ENCODE results near the gene PRODH2.
A peak's percentile ranks its signal among the peaks of the same experiment; 100 is the strongest.
"Not testable (repeated sequence)": the region's sequence is repeated elsewhere in the genome, so short reads cannot be mapped to it uniquely, and the experiment has no call there.

The PRODH2 gene

DNA sequence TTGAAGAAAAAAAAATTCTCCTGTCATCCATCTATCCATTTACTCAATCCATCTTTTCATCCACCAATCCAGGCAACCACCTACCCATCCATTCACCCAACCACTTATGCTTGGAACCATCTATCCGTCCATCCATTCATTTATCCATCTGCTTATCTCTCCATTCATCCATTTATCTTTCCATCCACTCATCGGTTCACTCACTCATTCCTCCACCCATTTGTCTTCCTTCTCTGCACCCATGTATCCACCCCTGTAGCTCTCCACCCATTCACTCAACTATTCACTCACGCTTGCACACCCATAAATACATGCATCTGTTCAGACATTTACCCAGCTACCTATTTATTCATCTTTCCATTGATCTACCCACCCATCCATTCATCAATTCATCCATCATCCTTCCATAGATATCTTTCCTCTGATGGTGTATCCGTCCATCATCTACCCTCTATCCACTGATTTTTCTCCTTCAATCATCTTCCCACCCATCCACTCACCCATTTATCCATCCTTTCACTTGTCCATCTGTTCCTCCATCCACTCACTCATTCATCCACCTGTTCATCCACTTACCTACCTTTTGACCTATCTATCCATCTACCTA lies 30.1 kb upstream of the PRODH2 start:
- no peak for DNase-seq

DNA sequence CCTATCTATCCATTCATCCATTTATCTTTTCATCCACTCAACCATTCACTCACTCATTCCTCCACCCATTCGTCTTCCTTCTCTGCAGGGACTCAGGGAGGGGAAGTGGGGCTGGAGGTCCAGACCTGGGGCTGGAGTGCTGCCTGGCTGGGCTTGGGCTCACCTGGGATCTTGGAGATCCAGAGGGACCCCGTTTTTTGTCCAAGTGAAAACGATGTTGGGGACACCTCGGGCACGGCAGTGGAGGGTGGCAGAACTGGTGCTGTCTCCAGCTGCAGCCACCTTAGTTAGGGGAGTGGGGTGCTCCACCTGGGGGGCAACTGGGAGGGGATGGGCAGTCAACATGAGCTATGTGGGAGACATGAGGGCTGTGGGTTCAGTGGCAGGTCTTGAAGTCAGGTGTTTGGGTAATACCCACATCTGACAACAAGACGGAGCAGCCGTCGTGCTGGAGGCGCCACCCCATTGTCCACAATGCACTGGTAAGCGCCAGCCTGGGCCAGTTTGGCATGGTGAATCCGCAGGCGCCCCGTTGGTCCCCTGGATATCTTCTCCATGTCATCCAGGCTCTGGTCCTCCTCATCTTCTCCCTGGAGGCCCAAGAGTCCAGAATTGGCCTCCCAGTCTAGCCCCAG lies 29.4 kb upstream of the PRODH2 start:
- DNase-seq = no peak

GRCh38 chr19:35836096-35836495 lies 23.5 kb upstream of the PRODH2 start:
- DNase-seq = not testable (repeated sequence)

DNA sequence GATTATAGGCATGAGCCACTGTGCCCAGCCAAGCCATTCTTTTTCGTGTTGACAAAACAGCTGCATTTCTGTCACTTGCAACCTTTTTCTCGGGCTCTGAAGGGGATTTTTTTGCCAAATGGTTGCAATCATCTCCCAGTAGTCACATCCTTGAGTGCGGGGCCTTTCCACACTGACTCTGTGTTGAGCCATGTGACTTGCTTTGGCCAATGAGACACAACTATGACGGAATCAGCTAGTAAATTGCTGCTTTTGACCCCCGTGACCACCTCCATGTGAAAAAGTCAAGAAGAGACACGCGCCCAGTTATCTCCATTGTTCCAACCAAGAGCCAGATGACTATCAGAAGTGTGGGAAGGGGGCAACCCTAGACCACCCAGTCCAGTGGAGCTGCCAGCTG lies 21.3 kb upstream of the PRODH2 start:
- DNase-seq = no peak

DNA sequence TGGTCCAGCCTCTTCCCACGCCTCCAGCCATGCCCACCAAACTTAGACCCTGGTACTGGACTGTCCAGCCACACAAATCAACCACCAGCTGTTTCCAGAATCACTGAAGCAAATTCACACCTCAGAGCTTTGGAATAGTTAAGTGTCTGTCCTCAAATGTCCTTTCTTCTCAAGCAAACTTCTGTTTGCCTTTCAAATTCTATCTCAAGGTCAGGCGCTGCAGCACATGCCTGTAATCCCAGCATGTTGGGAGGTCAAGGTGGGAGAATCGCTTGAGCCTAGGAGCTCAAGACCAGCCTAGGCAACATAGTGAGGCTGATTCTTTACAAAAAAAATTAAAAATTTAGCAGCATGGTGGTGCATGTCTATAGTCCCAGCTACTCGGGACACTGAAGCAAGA lies 19.4 kb upstream of the PRODH2 start:
- DNase-seq = no peak

GRCh38 chr19:35830986-35831385 lies 18.3 kb upstream of the PRODH2 start:
- no peak for DNase-seq

DNA sequence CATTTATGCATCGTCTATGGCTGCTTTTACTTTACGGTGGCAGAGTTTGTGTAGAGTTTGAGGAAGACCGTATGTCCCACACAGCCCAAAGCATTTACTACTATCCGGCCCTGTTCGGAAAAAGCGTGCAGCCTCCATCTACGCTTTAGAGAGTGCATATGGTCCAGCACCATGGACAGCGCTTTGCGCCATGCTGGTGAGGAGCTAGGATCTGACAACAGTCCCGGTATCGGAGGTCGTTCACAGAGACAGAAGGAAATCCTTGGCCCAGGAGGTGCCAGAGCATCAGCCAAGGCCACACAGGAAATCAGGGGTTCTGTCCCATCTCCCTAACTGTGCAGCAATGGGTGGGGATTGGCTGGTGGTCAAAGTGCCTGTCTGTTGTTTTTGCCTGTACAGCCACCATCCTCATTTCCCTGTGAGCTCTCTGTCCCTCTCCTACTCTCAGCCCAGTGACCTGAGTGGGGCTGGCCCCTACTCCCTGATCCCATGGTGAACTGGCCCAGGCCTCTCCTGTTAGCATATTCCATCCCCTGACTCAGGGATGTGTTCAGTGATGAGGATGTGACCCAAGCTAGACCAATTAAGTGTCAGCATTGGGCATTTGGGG lies 16.2 kb upstream of the PRODH2 start:
- DNase-seq = peak; percentile 42

GRCh38 chr19:35824150-35824549 lies 11.5 kb upstream of the PRODH2 start:
- DNase-seq = no peak

DNA sequence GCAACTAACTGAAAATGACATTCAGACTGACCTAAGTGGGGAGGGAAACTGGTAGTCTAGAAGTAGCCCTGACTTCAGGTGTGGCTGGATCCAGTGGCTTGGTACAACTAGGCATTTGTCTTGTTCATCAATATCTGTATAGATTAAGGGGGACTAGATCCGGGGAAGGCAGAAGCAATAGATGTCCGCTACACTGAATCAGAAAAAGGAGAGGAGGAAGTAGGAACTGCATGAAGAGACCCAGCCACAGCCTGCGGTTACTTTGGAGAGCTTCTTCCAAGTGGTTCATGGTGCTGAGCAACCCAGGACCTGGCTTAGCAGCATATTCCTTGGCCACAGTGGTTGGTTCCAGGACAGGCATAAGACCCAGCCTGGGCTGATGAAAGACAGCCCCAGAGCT lies 9.9 kb upstream of the PRODH2 start:
- DNase-seq = no peak

DNA sequence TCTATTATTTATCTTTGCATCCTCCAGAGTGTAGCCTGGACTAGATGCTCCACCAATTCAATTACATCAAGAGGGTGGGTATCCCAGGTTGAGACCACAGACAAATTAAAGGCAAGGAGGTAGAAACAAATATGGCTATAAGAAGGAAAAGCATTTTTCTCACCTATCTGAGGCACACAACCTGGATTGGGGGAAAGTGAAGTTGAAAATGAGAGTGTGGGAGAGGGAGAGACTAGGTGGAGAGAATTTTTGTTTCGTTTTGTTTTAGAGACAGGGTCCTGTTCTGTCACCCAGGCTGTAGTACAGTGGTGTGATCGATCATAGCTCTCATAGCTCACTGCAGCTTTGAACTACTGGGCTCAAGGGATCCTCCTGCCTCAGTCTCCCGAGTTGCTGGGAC lies 5.8 kb upstream of the PRODH2 start:
- DNase-seq = no peak

DNA sequence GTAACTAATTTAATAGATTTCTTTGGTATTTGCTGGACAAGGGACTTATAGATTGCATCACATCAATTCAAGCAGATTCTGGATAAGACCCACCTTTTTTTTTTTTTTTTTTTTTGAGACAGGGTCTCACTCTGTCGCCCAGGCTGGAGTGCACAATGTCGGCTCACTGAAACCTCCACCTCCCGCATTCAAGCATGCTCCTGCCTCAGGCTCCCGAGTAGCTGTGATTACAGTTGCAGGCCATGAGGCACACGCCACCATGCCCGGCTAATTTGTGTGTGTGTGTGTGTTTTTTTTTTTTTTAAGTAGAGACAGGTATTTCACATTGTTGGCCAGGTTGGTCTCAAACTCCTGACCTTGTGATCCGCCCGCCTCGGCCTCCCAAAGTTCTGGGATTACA lies 4.2 kb upstream of the PRODH2 start:
- no peak for DNase-seq

- no peak for DNase-seq
Measured at GRCh38 chr19:35816262-35816661, 3.6 kb upstream of the PRODH2 start.

GRCh38 chr19:35813043-35813890 lies 622 bp upstream of the PRODH2 start:
- DNase-seq = no peak

DNA sequence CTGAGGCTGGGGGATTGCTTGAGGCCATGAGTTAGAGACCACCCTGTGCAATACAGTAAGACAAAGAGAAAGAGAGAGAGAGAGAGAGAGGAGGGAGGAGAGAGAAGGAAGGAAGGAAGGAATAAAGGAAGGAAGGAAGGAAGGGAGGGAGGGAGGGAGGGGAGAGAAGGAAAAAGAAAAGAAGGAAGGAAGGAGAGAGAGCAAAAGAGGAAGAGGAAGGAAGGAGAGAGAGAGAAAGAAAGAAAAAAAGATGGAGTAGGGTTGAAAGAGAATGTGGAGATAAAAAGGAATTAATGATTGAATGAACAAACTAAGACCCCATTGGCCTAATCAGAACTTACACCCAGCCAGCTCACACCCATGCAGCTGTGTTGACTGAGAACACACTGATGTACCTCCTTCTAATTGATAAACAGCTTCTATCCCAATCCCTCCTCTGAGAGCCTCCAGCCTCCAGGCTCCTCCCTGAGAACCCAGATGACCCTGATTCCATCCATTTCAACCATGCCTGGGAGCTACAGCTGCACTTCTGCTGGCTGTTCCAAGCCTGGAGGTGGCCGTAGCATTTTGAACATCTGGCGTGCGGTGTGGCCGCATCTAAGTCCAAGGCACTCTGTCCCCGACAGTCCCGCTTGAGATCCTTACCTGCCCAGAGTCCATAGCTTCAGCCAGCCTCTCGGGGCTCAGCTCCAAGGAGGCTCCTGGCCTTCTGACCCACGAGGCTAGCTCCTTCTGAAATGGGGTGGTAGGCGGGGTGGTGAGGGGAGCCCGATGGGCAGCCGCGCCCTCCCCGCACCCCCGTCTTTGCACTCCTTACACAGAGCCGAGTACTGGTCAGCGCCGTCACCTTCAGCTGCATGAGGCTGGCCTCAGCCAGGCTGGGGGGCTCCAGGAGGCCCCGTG lies 1.1 kb downstream of the PRODH2 start:
- no peak for DNase-seq

- DNase-seq = no peak
Measured at GRCh38 chr19:35807633-35808032, 5.0 kb downstream of the PRODH2 start.

DNA sequence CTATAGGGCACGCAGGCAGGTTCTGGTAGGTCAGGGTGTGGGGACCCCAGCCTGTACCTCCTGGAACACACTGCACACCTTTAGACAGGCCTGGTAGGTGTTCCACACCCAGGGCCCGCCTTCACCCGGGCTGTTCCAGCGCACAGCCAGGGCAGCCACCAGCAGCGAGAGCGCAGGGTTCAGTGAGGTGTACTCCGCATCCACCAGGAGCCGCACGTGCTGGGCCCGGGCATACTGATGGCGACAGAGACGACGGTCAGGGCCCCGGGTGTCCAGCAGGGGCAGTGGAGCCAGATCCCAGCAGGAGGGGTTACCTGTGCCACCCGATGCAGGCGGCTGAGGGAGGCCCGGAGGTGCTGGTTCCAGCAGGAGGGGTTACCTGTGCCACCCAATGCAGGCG lies 6.0 kb downstream of the PRODH2 start:
- DNase-seq = no peak

- no peak for DNase-seq
Measured at GRCh38 chr19:35805526-35806102, 7.0 kb downstream of the PRODH2 start.

GRCh38 chr19:35801828-35802227 lies 10.8 kb downstream of the PRODH2 start:
- no peak for DNase-seq

DNA sequence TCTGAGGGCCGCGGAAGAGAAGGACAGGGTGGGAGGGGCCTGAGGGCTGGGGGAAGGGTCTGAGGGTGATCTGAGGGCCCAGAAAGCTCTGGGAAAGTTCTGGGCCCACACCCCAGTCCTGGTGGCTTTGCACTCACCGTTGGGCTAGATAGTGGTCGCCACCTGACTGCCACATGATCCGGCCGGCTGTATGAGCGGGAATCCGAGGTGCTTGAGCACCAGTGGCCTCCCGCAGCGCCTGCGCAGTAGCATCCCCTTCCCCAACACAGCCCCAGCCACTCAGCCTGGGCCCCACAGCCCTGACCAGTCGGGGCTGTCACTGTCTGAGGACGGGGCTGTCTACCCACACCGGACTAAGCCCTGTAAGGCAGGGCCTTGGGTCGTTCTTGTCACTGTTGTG lies 15.0 kb downstream of the PRODH2 start:
- DNase-seq = peak; percentile 5

DNA sequence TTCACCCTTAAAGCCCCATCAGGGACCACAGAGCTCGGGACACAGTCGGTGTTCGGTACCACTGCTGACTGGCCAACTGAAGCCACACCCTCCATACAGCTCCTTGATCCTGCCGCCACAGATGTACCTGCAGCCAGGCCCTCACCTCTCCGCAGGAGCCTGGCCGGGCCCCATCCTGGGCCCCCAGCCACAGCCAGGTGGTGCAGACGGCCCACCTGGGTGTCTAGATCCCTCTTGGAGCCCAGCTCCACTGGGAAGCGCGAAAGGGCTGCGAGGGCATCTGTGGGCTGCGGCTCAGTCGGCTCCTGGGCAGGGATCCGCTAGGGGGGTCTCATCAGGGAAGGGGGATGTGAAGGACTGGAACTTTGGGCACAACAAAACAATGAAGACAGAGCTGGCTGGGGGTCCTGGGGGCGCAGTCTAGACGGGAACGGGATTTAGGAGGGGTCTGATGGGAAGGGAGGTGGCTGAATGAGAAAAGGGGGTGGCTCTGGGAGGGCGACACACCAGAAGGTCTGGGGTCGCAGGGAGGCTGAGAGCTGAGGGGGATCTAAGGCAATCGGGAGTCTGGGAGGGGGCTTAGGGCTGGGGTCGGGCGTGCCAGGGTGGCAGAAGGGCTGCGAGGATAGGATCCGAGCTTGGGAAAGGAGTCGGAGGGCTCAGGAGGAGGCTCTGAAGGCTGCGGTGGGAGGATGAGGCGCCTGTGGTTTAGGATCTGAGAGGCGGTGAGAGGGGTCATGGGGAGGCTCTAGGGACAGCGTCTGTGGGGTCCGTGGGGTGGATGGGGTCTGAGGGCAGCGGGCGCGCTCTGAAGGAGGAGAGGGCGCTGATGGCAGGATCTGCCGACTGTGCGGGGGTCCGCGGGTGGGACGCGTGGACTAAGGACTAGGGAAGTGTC lies 15.8 kb downstream of the PRODH2 start:
- no peak for DNase-seq

GRCh38 chr19:35795564-35795963 lies 17.1 kb downstream of the PRODH2 start:
- DNase-seq = not testable (repeated sequence)
